GM18498 (cell line): ENCODE data around the gene APBA2.

Experiments used
- ATAC-seq: cut with Tn5 transposase; IDR thresholded peaks from one replicate; pipeline ENCODE4 v1.9.1; 2021; ENCODE audit warnings: mild to moderate bottlenecking, moderate library complexity; ENCODE audit not compliant: unreplicated experiment

The APBA2 gene

DNA sequence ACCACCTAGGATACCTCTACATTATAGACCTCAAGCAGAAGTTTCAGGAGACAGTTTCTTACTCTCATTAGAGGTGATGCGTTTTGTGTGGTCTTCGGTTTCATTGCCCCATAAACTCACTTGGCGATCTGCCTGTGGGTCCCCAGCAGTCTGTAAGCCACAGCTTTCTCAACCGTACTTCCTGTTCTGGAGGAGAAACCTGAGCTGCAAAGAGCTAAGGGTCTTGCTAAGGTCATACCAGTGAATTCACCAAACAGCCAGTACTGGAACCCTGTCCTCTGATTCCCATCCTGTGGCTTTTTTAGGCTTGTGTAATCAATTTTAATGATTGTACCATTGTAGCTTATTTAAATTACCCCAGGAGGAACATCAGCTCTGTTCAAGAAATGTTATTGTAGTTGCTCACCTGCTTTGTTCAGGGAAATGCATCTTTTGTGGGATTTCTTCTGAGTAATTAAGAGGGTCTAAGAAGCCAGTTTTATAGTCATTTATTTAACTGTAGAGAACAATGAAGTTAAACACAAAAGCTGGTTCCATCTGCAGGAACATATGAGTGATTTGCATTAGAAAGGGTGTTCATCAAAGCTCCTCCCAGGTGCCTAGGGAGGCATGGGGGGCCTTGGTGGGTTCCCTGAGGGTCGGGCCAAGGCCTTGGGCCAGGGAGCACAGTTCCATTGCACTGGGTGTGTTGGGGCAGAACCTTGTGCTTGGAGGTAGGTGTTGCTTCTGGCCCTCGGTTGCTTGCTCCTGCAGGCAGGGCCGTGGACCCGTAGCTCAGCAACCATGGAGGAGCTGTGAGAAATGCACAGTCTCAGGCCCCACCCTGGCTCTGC lies 69.6 kb downstream of the APBA2 start:
- ATAC-seq: peak; percentile 58

DNA sequence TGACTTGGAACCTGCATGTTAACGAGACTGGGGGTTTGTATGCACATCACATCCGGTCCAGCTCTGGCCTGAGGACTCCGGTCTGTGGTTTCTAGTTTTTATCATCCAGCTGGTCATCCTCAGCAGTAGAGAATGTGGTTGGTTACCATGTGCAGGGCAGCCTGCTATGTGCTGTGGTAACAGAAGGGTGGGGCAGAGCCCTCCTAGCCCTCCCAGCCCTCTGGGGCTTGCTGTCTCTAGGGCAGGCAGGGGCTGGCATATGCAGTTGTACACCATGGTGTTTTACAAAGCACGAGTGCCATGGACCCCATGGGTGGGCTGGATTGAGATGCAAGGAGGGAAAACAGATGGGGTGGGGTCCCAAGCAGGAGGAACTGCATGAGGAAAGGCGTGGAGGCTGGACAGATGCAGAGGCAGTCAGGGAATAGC lies 70.2 kb downstream of the APBA2 start:
- ATAC-seq: no peak

DNA sequence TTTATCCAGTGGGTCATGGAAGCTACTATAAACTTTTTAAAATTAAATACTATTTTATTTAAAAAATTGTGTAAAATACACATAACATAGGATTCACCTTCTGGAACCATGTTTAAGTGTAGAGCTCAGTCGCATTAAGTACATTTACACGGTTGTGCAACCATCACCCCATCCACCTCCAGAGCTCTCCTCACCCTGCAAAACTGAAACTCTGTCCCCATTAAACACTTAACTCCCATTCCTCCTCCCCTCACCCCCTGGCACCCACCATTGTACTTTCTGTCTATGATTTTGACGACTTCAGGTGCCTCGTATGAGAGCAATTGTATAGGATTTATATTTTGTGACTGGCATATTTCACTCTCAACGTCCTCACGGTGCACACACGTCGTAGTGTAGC lies 70.7 kb downstream of the APBA2 start:
- no peak for ATAC-seq

DNA sequence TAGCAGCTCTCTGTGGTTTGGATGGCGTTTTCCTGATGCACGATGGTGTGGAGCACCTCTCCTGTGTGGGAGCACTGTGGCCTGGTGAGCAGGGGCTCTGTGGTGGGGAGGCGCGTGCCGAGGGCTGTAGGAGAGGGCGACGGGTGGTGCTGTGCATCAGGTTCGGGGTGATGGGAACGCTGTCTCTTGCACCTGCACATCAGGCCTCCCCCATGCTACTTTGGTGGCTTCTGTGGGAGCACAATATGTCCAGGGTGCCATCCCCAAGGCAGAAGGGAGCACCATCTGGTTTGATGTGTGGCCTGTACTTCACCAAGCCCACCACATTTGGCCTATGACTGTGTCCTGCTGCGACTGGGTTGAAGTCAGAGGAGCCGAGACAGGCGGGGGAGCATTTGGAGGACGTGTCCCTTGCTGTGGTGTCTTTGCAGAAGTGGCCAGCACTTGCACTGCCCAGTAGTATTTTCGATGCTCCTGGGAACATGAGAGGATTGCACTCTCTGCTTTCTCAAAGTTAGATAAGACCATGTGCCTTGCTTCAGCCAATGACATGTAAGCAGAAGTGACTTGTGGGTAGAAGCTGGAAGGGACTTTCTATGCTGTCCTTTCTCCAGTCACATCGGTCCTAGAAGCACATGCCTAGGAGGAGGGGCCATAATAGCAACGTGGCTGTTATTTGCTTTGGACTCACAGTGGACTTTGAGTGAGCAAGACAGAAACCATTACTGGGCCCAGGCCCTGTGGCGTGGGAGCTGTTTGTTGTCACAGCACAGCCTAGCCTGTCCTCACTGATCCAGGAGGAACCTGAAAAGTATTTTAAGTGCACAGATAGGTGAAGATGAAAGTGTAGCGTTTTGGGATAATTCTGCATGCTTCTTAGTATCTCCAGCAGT lies 72.1 kb downstream of the APBA2 start:
- ATAC-seq: no peak

DNA sequence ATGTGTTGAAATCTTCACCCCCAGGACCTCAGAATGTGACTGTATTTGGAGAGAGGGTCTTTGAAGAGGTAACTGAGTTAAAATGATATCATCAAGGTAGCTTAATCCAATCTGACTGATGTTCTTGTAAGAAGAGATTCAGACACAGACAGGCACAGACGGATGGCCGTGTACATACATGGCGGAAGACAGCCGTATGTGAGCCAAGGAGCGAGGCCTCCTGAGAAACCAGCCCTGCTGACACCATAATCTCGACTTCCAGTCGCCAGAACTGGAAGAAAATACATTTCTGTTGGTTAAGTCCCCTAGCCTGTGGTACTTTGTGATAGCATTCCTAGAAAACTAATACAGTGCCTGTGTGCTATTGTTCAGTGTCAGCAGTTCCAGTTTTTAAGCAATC lies 73.6 kb downstream of the APBA2 start:
- ATAC-seq: no peak

DNA sequence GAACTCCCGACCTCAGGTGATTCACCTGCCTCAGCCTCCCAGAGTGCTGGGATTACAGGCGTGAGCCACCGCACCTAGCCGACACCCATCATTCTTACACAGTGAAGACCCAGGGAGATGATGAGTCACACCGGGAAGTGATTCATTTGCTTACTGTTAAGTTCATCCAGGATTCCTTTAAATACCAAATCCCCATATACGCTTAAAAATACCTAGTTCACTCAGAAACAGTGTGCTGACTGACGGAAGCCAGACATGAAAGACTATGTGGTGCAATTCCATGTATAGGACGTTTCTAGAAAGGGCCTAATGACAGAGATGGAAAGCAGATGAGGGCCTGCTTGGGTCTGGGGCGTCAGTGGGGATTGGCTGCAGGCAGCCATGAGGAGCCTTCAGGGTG lies 75.2 kb downstream of the APBA2 start:
- no peak for ATAC-seq

DNA sequence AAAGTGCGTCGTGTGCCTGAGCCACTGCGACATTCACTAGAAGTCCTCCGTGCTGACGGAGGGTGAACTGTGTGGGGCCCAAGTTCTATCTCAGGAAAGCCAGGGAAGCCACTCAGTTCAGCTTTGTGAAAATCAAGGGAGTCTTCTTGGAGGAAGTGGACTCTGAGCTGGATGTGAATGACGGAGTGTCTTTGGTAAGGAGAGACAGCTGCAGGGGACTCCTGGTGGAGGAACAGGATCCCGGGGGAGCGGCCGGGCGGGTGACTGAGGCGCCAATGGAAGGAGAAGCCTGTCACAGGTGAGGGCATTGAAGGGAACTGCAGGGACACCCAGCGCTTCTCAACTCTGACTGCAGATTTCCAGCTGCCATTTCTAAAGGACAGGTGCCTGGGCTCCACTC lies 75.6 kb downstream of the APBA2 start:
- ATAC-seq: no peak

DNA sequence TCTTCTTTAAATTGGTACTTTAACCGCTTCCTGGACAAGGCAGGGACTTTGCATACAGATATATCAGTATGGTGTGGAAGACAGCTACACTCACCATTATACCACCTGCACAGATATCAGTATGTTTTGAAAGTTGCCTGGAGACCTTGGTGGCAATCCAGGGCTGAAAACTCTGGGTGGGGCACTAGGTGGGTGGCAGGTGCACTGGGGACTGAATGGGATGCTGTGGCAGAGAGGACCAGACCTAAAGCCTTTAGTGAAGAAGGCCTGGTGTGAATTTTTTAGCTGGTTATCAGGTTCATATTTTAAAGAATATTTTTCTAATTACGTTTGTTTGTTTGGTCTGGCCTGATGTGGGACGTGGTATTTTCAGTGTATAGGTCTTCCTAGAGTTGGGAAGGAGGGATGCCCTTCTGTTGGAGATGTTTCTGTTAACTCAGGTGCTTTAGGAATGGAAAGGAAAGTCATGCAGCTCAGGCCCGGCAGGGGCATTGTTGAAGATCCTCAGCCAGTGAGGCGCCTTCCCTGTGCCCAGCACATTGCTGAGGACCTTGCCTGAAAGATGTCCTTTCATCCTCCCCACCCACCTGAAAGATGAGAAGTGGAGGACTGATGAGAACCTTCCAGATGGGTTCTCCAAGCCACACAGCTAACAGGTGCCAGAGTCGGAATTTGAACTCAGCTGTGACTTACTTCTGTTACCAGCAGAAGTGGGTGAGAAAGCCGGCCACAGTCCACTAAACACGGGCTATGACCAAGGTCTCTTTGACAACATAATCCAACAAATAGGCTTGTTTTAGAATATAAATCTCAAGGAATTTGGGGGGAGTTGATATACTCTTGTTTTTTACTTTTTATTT lies 77.3 kb downstream of the APBA2 start:
- no peak for ATAC-seq

DNA sequence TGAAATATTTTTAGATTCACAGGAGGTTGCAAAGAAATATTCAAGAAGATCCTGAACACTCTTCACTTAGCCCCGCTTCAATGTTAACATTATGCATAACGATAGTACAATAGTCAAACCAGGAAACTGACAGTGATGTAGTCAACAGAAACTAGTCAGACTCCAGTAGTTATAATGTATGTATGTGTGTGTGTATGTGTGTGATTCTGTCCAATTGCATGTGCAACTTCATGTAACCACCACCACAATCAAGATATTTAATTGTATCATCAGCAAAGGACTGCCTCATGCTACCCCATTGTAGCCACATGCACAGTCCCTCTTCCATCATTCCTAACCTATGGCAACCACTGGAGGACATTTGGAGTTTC lies 77.9 kb downstream of the APBA2 start:
- ATAC-seq: no peak

DNA sequence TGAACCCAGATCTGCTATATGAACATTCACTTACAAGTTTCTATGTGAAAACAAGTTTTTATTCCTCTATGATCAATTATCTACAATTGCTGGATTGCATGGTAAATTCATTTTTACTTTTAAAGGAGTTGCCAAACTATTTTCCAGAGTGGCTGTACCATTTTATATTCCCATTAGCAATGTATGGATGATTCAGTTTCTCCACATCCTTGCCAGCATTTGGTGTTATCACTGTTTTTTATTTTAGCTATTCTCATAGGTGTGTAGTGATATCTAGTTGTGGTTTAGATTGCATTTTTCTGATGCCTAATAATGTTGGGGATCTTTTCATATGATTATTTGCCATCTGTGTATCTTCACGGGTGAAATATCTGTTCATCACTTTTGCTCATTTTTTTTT lies 78.3 kb downstream of the APBA2 start:
- ATAC-seq: no peak

DNA sequence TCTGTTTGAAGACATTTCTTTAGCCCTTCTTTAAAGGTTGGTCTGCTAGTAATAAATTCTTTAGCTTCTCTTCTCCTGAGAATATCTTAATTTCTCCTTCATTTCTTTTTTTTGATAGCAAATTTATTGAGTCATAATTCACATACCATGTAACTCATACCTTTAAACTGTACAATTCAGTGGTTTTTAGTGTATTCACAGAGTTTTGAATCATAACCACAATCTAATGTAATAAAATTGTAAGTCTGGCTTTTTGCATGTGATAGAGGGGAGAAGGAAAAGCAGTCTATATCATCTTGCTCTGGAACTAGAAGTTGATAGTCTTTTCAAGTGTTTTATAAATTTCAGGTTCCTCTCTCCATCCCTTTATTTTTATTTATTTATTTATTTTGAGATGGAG lies 81.3 kb downstream of the APBA2 start:
- no peak for ATAC-seq

DNA sequence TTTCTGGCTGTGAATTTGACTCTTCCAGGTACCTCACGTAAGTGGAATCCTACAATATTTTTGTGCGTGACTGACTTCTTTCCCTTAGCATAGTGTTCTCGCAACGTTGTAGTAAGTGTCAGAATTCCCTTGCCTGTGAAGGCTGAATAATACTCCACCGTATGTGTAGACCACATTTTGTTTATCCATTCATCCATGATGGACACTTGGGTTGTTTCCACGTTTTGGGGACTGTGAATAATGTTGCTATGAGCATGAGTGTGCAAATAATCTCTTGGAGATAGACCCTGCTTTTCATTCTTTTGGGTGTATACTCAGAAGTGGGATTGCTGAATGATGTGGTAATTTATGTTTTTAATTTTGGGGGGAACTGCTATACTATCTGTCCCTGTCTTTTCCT lies 82.2 kb downstream of the APBA2 start:
- ATAC-seq: no peak

DNA sequence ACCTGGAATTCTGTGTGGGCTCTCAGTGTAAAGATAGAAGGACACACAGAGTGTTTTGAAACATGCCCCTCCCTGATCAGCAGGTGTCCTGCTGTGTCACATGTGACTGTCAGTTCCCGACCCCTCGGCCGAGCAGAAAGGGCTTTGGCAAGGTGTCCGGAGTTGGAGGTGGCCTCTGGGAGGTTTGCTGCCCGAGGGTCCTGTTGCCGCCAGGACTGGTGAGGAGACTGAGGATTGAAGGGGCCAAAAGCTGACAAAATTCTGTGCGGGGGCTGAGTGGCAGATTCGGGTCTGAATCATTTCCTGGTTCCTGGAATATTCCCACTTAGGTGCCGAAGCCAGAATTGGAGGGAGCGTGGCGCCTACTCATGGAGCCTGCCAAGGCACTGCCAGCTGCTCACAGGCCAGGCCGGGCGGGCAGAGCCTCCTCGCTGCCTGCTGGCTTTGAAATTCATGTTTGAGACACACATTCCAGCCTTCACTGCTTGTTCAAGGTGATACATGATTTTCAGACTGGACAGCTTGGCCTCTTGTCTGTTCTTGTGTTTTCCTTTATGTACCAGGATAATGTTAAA lies 83.8 kb downstream of the APBA2 start:
- ATAC-seq: no peak

DNA sequence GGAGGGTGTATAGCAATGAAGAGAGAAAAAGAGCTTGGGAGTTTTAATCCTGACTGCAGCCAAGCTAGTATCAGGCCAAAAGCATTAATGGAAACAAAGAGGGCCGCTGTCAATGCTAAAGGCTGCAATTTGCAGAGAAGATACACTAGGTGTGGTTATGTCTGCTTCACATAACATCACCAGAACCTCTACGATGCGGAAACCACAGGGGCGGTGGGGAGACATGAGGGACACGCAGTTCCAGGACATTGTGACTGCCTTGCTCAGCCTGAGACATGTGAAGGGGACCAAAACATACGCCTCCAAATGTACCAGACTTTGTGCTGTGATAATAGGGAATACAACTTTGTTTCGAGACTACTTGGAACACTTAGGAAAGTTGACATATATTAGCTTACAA lies 88.4 kb downstream of the APBA2 start:
- ATAC-seq: no peak

DNA sequence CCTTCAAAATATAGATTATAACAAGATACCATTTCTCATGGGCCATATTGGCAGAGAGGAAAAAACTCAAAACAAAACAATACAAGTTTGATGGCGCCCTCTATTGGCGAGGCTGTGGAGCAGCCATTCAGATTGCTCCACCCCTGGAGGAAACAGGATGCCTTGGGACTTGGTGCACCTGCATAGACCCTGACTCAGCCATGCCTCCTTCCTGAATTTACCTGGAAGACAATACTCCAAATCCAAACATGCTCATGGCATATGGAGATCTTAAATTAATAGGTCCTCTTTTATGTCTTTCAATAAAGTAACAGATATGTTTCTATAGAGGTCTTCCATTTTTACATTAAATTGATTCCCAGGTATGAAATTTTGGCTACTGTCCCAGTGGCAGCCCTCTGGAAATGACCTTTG lies 90.0 kb downstream of the APBA2 start:
- ATAC-seq: peak; percentile 52

DNA sequence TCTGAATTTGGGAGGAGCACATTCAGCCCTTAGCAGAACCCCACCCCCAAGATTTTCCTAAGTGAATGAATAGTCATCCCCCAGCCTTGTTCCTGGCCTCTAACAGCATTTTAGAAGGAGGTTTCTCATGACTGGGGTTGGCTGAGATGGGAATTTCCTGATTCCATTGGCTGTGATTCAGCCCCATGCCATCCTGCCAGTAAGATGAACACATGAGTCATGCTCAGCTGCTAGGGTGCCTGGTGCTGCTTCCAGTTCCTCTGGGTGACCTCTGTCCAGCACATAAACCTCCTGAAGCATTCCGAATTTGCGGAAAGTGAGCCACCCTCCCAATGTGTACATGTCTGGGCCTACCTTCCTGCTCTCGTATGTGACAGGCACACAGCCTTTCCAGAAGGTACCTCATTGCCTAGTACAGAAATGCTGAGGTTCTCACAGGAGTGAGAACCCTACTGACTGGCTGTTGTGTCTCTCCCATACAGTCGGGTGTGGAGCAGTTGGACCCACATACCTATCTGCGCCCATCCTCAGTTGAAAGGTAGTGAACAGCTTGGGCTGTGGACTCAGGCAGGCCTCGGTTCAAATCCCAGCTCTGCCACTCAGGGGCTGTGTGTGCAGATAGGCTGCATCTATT lies 91.7 kb downstream of the APBA2 start:
- no peak for ATAC-seq

DNA sequence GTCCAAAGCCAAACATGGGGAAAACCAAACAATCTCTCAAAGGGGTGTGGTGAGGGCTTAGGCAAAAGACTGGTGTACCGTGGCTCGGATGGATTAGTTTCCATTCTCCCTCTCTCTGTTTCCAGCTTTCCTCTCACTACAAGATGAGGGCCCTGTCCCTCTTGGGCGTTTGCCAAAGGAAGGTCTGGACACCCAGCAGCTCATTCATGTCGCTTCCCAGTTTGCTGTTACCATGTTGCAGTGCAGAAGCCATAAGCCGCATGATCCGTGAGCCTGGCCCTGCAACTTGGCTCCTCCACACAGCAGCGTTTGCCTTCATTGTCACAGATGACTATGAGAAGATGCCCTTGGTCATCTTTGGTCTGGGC lies 92.2 kb downstream of the APBA2 start:
- ATAC-seq: no peak

DNA sequence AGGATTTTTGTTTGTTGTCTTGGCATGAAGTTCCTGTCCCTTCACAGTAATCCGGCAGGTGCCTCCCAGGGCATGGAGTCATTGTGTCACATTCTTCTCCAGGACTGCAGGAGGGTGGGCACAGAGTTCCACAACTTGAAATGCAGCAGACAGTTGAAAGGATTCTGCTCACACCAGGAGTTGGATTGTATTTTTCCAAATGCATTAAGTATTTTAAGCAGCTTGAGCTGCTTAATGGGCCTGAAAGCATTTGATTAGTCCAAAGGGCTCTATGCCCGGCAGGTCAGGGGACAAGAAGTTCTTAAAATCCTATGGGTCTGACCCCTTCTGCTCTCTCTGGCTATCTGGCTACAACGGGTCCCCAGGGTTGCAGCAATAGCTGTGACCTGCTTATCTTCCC lies 92.9 kb downstream of the APBA2 start:
- no peak for ATAC-seq

DNA sequence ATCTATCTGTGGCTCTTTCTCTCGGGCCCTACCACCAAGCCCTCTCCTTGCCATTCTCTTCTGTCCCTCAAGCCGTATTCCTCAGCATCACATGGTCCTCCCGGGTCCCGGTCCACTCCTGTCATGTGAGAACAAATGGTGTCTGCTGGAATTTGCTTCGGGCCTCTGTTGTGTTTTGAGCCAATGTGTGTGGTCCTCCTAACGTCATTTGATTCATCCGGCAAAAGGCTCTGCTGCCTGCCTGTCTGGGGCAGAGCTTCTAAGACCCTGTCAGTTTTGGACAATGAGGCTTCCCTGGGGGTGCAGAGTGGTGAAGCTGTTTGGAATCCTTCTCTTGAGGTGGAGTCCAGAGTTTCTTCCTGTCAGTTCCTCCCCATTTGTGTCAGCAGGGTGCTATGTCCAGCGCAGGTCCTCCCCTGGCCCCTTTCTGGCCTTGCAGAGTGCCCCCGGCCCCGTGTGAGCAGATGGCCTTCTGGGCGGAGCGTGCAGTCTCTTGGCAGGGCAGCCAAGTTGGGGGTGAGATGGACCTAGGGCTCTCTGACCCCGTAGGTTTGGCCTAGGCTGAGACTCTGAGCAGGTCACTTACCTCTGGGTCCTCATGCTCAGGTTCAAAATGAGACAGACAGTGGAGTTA lies 93.6 kb downstream of the APBA2 start:
- ATAC-seq: no peak
